A673 (cell line): ENCODE data around the gene HS6ST2.

Experiments used
- CTCF ChIP-seq: fragments of 300-800, 200-600 bp; sonication (generic); conservative IDR thresholded peaks from 2 replicates; pipeline ENCODE4 v1.5.1; 2017; ENCODE audit warnings: low read depth, mild to moderate bottlenecking, antibody characterized with exemption, low read length, moderate library complexity, mixed read lengths
- EZH2 ChIP-seq: fragments of 200-600 bp; sonication (generic); IDR thresholded peaks from 2 replicates; pipeline ENCODE4 v1.6.1; 2017; ENCODE audit warnings: borderline replicate concordance, low read depth, mild to moderate bottlenecking, mixed read lengths, antibody characterized with exemption, low read length; ENCODE audit not compliant: poor library complexity, severe bottlenecking

DNA sequence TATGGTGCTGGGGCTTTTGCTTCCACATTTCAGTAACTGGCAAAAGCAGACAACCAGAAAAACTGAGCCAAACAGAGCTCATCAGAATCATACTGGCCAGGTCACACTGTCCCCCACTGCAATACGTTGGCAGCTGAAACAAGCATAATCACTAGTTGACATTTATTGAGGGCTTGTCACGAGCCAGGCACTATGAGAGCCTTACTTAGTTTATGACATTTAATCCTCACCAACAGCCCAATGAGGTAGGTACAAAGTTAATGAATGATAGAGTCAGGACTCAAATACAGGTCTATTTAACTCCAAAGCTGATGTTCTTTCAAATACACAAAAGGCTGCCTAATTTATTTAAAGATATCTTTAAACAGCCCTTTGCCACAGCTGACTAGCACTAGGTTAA, 295.6 kb downstream of the HS6ST2 start:
- TF ChIP-seq CTCF, result no peak
- no peak for TF ChIP-seq EZH2
